ENCODE data around the gene TTC34.

The TTC34 gene

GRCh38 chr1:2833454-2834145 is 32.1 kb upstream of the TTC34 start:
- TF ChIP-seq CTCF (conservative IDR thresholded peaks at IDR 0.05; ENCODE audit: low read length): no peak
- no peak for DNase-seq (ENCODE audit: low read depth)
- no peak overlapping the region for H3K4me3 ChIP-seq (ENCODE audit: low read length)

- TF ChIP-seq CTCF (conservative IDR thresholded peaks at IDR 0.05; ENCODE audit: low read length): no peak
- no peak overlapping the region for H3K4me3 ChIP-seq (ENCODE audit: low read length)
- no peak for DNase-seq (ENCODE audit: low read depth)
These were observed 31.3 kb upstream of the TTC34 start for GRCh38 chr1:2832506-2833453.

- TF ChIP-seq CTCF (conservative IDR thresholded peaks at IDR 0.05; ENCODE audit: low read length): no peak
- DNase-seq (ENCODE audit: low read depth): no peak
- no peak overlapping the region for H3K4me3 ChIP-seq (ENCODE audit: low read length)
These were observed 30.2 kb upstream of the TTC34 start for GRCh38 chr1:2831596-2832212.

GRCh38 chr1:2830761-2831425 is 29.4 kb upstream of the TTC34 start:
- no peak overlapping the region for H3K4me3 ChIP-seq (ENCODE audit: low read length)
- no peak for DNase-seq (ENCODE audit: low read depth)
- TF ChIP-seq CTCF (conservative IDR thresholded peaks at IDR 0.05; ENCODE audit: low read length): no peak

- no peak for DNase-seq (ENCODE audit: low read depth)
- H3K4me3 ChIP-seq (ENCODE audit: low read length): no peak overlapping the region
- TF ChIP-seq CTCF (conservative IDR thresholded peaks at IDR 0.05; ENCODE audit: low read length): no peak
These were observed 28.5 kb upstream of the TTC34 start for GRCh38 chr1:2829846-2830615.

- H3K4me3 ChIP-seq (ENCODE audit: low read length): no peak overlapping the region
- no peak for DNase-seq (ENCODE audit: low read depth)
- no peak for TF ChIP-seq CTCF (conservative IDR thresholded peaks at IDR 0.05; ENCODE audit: low read length)
These were observed 27.2 kb upstream of the TTC34 start for GRCh38 chr1:2828586-2829250.
